T-helper 2 cell (primary cell): ENCODE results near the gene SCYL2.

ENCODE experiments used
- DNase-seq, 5 experiments: peaks; one replicate each; pipeline versions ENCODE4 v3.0.0 to v3.0.0-alpha.2; 2012 to 2022

The SCYL2 gene

GRCh38 chr12:100376161-100376560 is 109.2 kb downstream of the SCYL2 start:
- DNase-seq: no peak

- DNase-seq: no peak
Observed at GRCh38 chr12:100381379-100381778, 114.4 kb downstream of the SCYL2 start.

GRCh38 chr12:100382338-100382737 is 115.4 kb downstream of the SCYL2 start:
- no peak for DNase-seq

GRCh38 chr12:100383586-100384558 is 116.9 kb downstream of the SCYL2 start:
- DNase-seq: no peak

GRCh38 chr12:100384559-100384935 is 117.6 kb downstream of the SCYL2 start:
- no peak for DNase-seq

GRCh38 chr12:100388382-100388781 is 121.4 kb downstream of the SCYL2 start:
- DNase-seq: no peak
